PFSK-1 (cell line): ENCODE measurements around the gene DDX10.

ENCODE experiments used
- POLR2AphosphoS5 ChIP-seq: IDR thresholded peaks from 2 replicates; pipeline ENCODE4 v1.6.1; 2012; ENCODE audit warnings: low read depth, mild to moderate bottlenecking, control low read depth, low read length, moderate library complexity
- REST ChIP-seq, 2 experiments: IDR thresholded peaks; 2 replicates each; pipeline versions ENCODE4 v1.6.1 to v1.8.0; 2011 to 2012; ENCODE audit warnings: low read depth in 2 of 2, low read length in 2 of 2, control low read depth in 1 of 2, inconsistent platforms in 1 of 2, mild to moderate bottlenecking in 1 of 2, moderate library complexity in 1 of 2; ENCODE audit not compliant: insufficient read depth in 1 of 2

- TF ChIP-seq REST (IDR thresholded peaks at IDR 0.05; ENCODE audit: insufficient read depth in 1 of 2, low read depth in 2 of 2, low read length in 2 of 2) (no peak), POLR2AphosphoS5 (no peak)
Measured at GRCh38 chr11:108693852-108694251, 29.0 kb downstream of the DDX10 start.
